ENCODE data around the gene AK5.
"Not testable (repeated sequence)": the region's sequence is repeated elsewhere in the genome, so short reads cannot be mapped to it uniquely, and the experiment has no call there.

The AK5 gene

DNA sequence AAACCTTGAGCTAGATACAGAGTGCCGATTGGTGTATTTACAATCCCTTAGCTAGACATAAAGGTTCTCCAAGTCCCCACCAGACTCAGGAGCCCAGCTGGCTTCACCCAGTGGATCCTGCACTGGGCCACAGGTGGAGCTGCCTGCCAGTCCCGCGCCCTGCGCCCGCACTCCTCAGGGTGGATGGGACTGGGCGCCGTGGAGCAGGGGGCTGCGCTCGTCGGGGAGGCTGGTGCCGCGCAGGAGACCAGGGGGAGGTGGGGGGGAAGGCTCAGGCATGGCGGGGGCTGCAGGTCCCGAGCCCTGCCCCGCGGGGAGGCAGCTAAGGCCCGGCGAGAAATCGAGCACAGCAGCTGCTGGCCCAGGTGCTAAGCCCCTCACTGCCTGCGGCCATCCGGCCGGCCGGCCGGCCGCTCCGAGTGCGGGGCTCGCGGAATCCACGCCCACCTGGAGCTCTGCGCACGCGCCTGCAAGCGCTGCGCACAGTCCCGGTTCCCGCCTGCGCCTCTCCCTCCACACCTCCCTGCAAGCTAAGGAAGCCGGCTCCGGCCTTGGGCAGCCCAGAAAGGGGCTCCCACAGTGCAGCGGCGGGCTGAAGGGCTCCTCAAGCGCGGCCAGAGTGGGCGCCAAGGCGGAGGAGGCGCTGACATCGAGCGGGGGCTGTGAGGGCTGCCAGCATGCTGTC, 249.9 kb downstream of the AK5 start:
- not testable (repeated sequence) for DNase-seq (ENCODE audit: low read depth, low spot score)

GRCh38 chr1:77532641-77533040, 250.8 kb downstream of the AK5 start:
- no peak for DNase-seq (ENCODE audit: low read depth, low spot score)
- no peak overlapping the region for H3K27ac ChIP-seq

More for the DNA sequence above, 249.9 kb downstream of the AK5 start:
- H3K27ac ChIP-seq: not testable (repeated sequence)

- H3K27ac ChIP-seq: peak overlapping the region; percentile 13
- DNase-seq (ENCODE audit: low read depth, low spot score): no peak
Measured at GRCh38 chr1:77533660-77534305, 252.0 kb downstream of the AK5 start.

DNA sequence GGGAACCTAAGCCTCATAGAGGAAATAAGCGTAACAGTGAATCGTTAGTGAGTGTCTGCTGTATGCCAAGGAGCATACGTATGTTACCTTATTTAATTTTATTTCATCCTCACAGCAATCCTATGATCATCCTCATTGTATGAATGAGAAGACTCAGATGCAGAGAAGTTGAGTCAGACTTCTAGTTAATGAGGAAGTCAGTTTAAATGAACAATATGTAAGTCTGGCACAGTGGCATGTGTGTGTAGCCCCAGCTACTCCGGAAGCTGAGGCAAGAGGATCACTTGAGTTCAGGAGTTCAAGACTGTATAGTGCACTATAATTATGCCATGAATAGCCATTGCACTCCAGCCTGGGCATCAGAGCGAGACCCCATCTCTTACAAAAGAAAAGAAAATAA, 252.6 kb downstream of the AK5 start:
- no peak for DNase-seq (ENCODE audit: low read depth, low spot score)
- peak overlapping the region; percentile 13 for H3K27ac ChIP-seq

DNA sequence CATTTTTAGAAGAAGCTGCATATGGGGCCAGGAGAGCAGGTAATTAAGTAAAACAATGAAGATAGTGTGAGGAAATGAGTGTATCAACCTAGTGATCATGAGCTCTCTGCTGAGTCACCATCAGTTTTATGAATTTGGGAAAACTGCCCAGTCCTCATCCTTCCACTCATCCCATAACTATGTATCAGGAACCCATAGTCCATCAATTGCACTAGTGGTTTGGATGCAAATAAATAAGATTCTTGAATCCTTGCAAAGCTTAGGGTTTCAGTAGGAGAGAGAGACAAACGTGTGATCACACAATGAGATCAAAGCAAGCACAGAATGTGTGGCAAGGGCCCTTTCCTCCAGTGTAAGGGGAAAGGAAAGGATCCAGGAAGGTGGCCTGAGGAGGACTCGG, 255.0 kb downstream of the AK5 start:
- peak overlapping the region; percentile 47 for H3K27ac ChIP-seq

GRCh38 chr1:77538956-77539518, 257.2 kb downstream of the AK5 start:
- H3K27ac ChIP-seq: peak overlapping the region; percentile 38
- DNase-seq (ENCODE audit: low read depth, low spot score): no peak

More for the DNA sequence above, 255.0 kb downstream of the AK5 start:
- DNase-seq (ENCODE audit: low read depth, low spot score): peak; percentile 74

DNA sequence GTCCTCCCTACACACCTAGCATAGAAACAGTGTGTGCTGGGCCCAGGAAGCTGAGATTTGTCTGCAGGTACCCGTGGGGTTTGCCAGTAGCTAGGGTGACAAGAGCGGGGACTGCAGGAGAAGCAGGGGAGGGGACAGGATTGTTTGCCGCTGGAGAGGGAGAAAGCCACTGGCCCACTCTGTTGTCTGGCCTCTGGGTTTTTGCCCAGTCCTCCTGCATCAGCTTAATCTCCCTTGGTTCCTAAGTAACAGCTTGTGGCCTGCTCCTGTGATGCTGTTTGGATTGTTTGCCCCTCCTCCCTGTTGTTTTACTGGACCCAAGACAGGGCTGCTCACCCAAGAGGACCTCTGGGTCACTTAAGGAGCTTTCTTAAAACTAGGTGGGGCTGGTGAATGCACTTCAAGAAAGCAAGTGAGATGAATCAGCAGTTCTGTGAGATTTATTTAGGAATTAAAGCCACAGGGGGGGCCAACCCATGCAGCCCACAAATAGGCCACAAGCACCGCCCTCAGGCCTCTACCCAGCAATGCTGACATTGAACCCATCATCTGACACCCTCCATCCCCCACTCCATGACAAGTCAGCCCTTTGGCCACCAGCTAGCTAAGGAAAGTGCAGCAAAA, 257.8 kb downstream of the AK5 start:
- H3K27ac ChIP-seq: peak overlapping the region; percentile 38
- DNase-seq (ENCODE audit: low read depth, low spot score): no peak

GRCh38 chr1:77540501-77541161, 258.8 kb downstream of the AK5 start:
- H3K27ac ChIP-seq: peak overlapping the region; percentile 38
- DNase-seq (ENCODE audit: low read depth, low spot score): no peak

DNA sequence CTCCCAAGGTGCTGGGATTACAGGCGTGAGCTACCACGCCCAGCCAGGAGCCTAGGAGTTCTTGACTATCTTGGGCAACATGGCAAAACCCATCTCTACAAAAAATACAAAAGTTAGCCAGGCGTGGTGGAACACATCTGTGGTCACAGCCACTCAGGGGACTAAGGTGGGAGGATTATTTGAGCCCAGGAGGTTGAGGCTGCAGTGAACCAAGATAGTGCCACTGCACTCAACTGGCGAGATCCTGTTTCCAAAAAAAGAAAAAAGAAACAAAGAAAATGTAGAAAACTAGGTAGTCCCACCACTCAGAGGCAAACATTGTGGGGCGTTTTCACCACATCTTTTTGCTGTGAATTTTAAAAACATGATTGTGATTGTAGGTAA, 259.3 kb downstream of the AK5 start:
- no peak for DNase-seq (ENCODE audit: low read depth, low spot score)
- peak overlapping the region; percentile 38 for H3K27ac ChIP-seq

DNA sequence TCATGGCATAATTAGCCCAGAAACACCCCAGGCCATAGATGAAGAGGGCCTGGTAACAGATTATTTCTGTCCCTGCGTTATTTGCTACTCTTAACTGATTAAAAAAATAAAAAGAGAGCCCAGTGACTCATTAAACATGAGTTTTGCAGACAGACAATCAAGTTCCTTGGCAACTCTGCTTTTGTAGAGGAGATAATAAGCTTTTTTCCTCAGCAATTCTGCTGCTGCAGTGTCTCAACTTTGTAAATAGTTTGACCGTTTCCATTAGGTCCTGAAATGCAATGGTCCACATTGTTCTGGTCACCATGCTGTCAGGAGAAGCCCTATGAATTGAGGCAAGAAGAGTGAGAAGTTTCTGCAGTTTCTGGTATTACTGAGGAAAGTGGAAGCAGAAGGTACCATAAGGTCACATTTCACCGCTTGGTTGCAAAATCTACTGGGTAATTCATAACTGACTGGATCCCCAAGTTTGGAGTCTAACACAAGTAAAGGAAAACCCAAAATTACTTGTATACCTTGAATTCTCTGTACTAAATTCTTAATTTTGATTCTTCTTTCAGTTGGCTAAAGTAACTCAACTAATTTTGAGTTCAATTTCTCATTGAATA, 261.1 kb downstream of the AK5 start:
- H3K27ac ChIP-seq: no peak overlapping the region
- DNase-seq (ENCODE audit: low read depth, low spot score): no peak

- DNase-seq (ENCODE audit: low read depth, low spot score): no peak
- no peak overlapping the region for H3K27ac ChIP-seq
Measured at GRCh38 chr1:77543822-77544448, 262.1 kb downstream of the AK5 start.

GRCh38 chr1:77544845-77545244, 263.0 kb downstream of the AK5 start:
- no peak overlapping the region for H3K27ac ChIP-seq
- no peak for DNase-seq (ENCODE audit: low read depth, low spot score)

GRCh38 chr1:77545970-77546369, 264.2 kb downstream of the AK5 start:
- no peak overlapping the region for H3K27ac ChIP-seq
- DNase-seq (ENCODE audit: low read depth, low spot score): no peak

- DNase-seq (ENCODE audit: low read depth, low spot score): no peak
- H3K27ac ChIP-seq: no peak overlapping the region
Measured at GRCh38 chr1:77546890-77547289, 265.1 kb downstream of the AK5 start.

GRCh38 chr1:77548285-77548684, 266.5 kb downstream of the AK5 start:
- no peak overlapping the region for H3K27ac ChIP-seq
- DNase-seq (ENCODE audit: low read depth, low spot score): no peak

GRCh38 chr1:77550135-77550534, 268.3 kb downstream of the AK5 start:
- DNase-seq (ENCODE audit: low read depth, low spot score): no peak
- no peak overlapping the region for H3K27ac ChIP-seq

- no peak for DNase-seq (ENCODE audit: low read depth, low spot score)
- no peak overlapping the region for H3K27ac ChIP-seq
Measured at GRCh38 chr1:77552626-77553025, 270.8 kb downstream of the AK5 start.

DNA sequence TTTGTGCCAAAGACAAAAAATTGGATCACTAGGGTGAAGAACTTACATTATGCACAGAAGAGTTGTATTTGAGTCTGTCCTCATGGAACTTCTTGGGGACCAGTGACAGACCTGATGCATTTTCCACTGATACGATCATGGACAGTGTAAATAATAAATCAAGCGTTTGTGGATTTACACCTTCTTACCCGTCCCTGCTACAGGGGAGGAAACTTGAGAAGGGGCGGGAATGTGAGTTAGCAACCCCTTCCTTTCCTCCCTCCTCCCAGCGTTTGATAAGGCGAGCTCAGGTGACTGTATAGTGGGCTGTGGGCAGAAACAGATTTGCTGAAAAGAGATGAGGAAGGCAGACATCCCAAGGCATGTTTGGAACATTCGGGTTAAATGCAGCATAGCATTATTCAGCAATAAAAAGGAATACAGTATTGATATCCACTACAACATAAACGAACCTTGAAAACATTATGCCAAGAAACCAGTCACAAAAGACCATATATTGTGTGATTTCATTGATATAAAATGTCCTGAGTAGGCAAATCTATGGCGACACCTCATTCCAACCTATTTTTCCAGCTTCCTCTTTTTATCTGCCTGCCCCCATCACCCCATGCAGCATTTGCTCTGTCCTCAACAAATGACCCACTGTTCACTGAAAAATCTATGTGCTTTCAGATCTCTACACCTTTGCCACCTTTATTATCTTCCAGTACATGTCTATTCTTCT, 271.9 kb downstream of the AK5 start:
- no peak for DNase-seq (ENCODE audit: low read depth, low spot score)

DNA sequence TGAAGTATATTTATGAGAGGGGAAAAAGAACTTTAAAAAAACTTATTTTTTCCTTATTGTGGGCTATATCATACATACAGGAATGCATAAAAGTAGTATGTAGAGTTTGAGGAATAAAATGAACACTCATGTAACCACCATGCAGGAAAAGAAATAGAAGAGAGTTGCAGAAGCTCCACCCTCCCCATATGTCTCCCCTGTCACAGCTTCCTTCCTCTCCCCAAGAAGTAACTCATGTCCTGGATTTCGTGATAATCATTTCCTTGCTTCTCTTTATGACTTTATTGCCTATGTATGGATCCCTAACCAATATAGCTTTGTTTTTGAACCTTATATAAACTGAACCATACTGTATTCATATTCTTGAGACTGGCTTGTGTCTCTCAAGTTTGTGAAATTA, 274.2 kb downstream of the AK5 start:
- no peak overlapping the region for H3K27ac ChIP-seq
- no peak for DNase-seq (ENCODE audit: low read depth, low spot score)

More for the DNA sequence above, 271.9 kb downstream of the AK5 start:
- H3K27ac ChIP-seq: no peak overlapping the region

Measured in epithelial cell of prostate (primary cell).